ENCODE measurements around the gene ATP11A.
A peak's percentile ranks its signal among the peaks of the same experiment; 100 is the strongest.
"Not testable (repeated sequence)": the region's sequence is repeated elsewhere in the genome, so short reads cannot be mapped to it uniquely, and the experiment has no call there.

Gene ATP11A

DNA sequence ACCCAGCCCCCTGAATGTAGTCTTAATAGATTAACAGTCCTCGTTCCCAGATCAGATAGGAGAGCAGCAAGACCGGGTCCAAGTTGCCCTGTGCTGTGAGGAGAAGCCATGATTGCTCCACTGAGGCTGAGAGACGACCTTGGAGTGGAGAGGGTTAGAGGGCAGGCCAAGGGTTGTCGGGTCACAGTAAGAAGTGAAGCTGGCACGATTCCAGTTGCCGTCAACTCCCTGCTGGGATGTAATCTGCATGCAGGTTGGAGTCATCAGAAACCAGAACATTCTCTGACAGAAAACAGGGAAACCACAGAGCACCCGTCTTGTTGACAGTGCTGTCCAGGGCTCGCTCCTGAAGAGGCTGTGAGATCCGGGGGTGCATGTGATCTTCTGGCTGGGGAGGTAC, 19.0 kb upstream of the ATP11A start:
- DNase-seq (ENCODE audit: low read depth in 2 of 2), result no peak

DNA sequence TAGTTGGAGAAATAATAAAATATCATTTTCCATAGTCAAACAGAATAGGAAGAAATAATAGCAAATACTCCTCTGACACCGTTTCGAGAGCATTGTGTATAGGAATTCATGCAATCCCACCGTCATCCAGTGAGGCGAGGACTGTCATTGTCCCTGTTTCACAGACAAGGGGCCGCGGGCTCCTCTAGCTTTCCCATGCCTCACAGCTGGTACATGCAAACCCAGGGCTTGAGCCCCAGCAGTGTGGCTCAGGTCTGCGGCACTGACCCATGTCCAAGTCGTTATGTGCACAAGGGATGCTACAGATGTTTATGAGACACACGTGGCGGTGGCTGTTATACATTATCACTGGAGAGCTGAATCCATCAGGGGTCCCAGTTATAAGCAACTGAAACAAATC, 18.5 kb upstream of the ATP11A start:
- no peak for DNase-seq (ENCODE audit: low read depth in 2 of 2)

DNA sequence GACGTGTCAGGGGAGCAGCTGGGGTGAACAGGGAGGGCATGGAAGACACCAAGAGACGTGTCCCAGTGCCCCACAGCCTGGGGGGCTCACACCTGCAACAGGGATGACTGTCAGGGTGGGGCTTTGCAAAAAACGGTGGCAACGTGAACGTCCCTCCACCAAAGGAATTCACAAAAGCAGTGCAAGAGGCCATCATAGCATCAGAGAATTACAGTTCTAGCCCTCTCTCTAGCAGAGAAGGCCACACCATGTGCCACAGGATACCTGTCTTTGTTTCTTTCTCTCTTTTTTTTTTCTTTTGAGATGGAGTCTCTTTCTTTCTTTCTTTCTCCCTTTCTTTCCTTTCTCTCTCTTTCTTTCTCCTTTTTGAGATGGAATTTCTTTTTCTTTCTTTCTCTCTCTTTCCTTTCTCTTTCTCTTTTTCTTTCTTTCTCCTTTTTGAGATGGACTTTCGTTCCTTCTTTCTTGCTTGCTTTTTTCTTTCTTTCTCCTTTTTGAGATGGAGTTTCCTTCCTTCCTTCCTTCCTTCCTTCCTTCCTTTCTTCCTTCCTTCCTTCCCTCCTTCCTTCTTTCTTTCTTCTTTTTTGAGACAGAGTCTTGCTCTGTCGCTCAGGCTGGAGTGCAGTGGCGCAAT, 17.1 kb upstream of the ATP11A start:
- no peak for DNase-seq (ENCODE audit: low read depth in 2 of 2)

DNA sequence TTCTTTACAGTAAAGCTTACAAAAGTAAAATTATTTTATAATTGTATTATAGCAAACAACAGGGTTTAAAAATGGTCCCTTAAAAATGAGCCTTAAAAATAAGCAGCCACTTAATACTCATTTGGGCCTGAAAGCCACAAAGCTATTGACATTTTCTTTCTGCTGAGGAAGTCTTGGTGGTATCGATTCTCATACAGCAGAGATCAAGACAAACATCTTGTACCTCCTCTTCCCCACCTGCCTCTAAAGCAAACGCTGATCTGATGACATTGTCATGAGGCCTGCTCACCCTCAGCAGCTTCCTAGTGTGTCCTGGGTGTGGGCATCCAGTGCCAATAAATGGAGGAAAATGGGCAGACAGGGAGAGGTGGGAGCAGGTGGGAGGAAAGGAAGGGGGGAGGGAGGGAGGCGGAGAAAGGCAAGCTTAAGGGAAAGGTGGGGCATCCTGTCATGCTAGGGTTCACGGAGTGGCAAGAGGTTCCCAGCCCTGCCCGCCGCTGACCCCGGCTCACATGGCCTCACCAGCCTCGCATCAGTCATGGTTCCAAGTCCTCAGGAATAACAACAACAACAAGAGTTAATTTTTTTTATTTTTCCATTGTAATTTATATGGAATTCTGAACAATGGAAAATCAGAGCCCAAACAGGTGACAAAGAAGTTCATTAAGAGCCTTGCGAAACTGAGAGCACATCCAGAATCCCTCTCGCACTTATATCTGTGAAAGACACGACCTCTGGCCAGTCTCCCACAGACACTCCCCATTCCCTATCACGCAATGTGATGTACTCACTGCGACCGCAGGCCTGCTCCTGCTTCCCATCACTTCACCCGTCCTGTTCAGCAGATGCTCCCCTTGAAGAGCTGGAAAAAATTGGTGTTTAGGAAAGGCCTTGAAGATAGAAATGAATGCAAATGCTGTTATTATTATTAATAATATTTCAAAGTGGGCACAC, 15.1 kb upstream of the ATP11A start:
- no peak for DNase-seq (ENCODE audit: low read depth in 2 of 2)

DNA sequence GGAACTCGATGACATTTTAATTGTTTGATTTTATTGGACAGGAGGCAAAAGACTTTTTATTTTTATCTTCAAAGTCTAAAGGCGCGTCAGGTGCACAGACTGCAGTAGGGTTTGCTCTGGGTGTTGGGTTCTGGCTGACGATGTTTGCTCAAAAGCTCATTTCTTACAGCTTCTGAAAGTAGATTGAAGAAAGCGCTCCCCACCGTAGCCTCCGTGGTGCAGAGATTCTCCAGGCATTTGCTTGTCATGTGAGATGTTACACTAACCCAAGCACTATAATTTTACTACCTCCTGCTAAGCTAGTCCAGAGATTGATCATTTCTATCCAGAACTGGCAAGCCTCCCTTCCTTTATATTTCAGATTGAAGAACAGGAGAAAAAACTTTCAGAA, 14.5 kb upstream of the ATP11A start:
- no peak for DNase-seq (ENCODE audit: low read depth in 2 of 2)

DNA sequence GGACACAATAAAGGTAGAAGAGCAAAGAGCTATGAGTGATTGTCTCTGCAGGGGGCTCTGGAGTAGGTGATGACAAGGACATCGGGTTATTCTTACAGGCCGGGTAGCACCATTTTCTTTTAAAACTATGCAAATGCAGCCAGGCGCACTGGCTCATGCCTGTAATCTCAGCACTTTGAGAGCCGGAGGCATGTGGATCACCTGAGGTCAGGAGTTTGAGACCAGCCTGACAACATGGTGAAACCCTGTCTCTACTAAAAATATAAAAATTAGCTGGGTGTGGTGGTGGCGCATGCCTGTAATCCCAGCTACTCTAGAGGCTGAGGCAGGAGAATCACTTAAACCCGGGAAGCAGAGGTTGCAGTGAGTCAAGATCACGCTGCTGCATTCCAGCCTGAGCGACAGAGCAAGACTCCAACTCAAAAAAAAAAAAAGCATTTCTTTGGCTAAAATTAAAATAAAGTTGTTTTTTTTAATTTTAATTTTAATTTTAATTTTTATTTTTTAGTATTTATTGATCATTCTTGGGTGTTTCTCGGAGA, 12.3 kb upstream of the ATP11A start:
- not testable (repeated sequence) for DNase-seq (ENCODE audit: low read depth in 2 of 2)

DNA sequence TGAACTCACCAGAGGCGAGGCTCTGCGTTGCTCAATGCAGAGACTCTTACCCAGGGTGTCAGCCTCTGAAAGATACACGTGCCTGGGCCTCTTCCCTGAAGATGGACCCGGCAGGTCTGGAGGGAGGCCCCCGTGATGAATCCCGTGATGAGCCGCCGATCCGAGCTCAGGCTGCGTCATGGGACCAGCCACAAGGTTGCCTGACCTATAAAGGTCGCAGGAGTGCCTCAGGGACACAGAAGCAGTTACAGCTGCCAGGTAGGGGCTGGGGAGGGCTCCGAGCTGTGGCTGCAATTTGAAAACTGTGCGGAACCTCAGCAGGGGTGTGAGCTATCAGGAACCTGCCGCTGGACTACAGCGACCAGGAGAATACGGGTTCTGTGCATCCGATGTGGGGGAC, 10.5 kb upstream of the ATP11A start:
- no peak for DNase-seq (ENCODE audit: low read depth in 2 of 2)

DNA sequence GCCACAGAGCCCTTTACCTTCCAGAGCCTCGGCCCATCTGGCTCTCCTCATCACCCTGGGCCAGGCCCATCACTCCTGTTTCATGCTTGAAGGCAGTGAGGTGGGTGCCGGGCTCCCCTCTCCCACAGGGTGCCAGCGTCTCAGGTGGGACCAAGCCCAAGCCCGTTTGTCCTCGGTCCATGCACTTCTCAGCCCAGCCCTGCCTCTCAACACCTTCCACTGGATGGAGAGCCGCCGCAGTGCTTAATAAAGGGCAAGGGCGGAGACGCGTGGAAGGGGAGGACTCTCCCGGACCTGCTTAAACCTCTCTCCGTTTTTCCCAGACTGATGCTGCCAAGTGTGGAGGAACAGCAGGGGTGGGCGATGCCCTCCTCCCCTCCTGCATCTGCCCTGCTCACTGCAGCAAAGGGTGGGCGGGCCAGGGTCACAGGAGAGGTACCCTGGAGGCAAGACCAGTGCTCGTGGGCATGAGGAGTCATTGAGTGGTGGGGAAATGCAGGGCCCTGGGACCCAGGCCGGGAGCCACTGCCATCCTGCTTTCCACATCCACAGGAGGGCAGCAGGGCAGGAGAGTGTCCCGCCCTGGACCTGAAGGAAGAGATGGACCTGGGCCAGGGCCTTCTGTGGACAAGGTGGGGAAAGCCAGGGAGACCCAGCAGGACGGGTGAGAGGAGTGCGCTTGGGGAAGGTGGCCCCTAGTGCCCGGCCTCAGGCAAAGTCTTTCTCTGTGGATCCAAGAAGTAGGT, 9.7 kb upstream of the ATP11A start:
- no peak for DNase-seq (ENCODE audit: low read depth in 2 of 2)

DNA sequence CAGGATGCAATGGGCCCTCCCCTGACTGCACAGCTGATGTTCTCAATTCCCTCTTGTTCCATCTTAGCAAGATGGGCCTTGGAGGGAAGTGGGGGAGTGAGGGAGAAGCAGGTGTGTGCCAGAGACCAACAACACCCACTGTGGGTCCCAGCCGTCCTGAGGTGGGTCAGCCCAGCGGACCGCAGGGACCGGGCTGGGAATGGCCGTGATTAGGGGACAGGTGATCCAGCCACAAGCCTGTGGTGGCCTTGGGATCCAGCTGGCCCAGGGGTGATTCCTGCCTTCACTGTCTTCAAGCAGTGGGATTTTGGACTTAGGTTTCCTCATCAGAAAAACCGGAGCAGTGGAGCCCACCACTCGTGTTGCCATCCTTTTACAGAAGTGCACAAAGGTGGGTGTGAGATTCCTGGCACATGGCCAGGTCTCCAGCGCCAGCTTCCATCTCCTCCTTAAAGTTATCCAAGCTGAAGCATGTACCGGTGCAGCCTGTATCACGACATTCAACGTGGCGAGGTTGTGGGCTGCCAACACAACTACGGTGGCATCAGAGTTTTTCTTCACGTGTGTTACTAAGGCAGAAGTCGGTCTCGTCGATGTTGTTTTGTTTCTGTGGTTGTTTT, 9.0 kb upstream of the ATP11A start:
- no peak for DNase-seq (ENCODE audit: low read depth in 2 of 2)

DNA sequence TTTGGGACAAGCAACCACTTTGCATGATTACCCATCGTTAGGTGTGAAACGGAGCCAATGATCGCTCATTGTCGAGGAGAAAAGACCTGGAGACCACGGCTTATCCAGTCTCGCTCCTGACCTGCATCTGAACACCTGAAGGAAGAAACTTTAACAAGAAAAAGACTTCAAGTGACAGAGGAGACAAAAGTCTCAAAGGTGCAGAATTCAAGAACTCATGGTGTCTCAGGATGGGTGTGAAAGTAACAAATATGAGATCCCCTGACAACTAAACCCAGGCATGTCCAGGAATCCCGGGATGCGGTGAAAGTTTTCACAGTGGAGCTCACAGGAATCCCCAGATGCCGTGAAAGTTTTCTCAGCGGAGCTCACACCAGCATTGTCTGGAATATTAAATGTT, 6.3 kb upstream of the ATP11A start:
- no peak for DNase-seq (ENCODE audit: low read depth in 2 of 2)

DNA sequence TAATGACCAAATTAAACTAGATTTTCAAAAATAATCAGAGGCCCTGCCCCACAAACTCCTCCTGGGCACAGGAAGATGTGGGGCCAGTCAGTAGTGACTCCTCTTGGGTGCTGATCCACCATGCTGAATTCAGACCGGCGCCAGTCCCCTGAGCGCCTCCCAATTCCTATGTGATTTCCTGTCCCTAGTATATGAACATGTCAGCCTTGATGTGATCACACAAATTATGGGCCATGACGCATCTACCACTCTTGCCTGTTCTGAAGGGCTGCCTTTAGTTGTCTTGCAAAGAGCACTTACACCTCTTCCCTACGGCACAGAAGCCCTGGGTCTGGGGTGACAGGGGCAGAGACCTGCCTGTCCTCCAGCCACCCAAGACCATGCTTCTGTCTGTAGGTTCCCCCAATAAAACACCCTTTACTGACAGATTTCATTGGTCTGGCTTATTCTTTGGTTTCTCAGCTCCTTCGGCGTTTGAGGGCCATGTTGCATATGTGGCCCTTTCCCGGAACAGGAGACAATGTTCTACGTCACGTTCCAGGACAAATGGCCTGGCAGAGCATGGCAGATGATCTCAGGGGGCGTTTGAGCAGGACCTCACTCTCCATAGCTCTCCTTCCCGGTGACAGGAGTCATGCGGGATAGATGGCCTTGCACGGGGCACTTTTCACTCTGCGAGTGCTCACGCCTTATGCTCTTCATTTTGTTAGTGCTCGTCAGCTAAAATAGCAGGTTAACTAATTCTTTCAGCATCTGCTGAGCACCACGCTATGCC, 5.6 kb upstream of the ATP11A start:
- no peak for DNase-seq (ENCODE audit: low read depth in 2 of 2)

DNA sequence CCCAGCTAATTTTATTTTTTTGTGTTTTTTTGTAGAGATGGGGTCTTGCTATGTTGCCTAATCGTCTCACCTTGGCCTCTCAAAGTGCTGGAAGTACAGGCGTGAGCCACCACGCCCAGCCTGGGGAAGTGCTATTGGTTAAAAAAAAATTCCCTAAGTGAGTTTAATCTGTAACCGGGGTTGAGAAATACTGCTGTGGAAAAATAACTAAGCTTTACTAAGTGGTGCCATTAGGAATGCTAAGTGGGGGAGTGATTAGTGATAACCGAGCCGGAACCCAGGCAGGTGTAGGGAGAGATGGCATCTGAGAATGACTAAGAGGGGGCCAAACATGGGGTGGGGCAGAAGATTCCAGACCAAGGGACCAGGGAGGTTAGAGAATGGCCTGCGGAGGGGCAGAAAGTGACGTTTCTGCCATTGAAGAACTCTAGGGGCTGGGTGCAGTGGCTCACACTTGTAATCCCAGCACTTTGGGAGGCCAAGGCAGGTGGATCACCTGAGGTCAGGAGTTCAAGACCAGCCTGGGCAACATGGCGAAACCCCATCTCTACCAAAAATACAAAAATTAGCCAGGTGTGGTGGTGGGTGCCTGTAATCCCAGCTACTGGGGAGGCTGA, 4.5 kb upstream of the ATP11A start:
- not testable (repeated sequence) for DNase-seq (ENCODE audit: low read depth in 2 of 2)

DNA sequence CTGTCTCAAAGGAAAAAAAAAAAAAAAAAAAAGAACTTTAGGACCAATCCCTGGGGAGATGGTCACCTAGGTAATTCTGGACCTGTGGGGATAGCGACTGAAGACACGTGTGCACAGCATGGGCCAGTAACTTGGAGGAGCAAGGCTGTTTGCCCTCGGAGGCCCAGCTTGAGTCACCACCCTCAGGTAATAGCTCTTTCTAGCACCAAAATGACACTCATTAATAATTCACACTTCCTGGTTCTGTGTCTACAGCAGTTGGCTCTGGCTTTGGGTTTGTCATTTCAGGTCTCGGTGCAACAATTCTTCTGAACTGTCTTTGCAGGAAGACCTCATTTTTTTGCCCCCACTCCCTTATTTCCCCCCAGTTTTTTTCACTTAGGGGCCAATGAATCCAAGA, 3.9 kb upstream of the ATP11A start:
- DNase-seq (ENCODE audit: low read depth in 2 of 2), result no peak

DNA sequence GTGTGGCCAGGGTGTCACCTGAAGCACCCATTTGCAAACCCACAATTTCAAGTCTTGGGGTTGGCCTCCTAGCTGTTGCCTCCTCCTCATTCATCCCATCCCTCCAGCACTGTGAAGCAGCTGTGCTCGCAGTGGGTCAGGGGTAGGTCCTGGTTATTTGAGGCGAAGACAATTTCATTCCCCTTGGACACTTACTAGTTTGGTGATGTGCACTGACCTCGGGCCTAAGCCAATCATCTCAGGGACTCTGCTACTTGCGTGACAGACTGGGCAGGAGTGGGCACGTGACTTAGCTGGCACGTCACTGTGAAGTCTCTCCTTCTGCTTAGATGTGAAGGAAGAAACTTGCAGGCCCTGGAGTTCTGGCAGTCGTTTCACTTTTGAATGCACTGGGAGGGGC, 3.5 kb upstream of the ATP11A start:
- no peak for DNase-seq (ENCODE audit: low read depth in 2 of 2)

DNA sequence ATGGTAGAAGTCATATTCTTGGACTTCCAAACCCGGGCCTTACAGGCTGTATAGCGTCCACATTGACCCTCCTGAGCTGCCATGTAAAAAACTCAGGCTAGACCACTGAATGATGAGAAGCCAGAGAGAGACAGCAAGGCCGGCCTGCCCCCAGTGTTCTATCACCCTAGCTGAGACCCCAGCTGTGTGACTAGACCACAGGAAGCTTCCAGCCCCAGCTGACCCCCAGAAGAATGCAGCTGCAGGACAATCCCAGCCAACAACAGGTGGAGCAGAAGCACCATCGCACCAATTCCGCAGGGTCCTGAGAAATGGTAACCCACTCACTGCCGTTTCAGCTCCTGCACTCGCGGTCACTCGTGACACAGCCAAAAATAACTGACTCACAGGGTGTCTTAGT, 2.9 kb upstream of the ATP11A start:
- no peak for DNase-seq (ENCODE audit: low read depth in 2 of 2)

DNA sequence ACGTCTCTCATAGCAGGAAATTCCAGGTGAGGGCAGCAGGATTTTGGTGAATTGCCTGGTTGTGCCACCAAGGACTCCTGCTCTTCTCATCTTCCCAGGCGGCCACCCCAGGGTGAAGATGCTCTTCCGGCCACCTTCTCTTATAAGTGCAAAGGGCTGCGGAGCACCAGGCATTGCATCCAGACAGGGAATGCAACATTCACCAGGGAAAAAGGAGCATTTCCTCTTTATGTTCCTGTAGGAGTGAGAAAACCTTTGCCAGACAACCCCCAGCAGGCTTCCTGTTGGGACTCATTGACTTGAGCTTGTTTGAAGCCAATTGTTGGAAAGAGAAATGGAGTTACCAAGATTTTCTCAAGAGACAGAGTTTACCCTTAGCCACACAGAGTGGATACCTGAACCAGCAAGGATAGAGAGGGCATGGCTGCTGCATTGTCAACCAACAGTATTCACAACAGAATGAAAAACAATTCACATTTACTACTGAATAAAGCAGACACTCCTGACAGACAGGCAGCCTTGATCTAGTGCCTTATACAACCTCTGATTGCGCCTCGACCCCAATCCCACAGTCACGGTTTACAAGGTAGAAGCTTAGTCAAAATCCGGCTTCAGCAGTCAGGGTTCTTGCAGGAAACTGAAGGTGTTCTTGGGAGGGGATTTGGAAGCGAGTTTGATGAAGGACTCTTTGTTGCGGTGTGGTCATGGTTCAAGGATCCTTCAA, 1.8 kb upstream of the ATP11A start:
- no peak for DNase-seq (ENCODE audit: low read depth in 2 of 2)

DNA sequence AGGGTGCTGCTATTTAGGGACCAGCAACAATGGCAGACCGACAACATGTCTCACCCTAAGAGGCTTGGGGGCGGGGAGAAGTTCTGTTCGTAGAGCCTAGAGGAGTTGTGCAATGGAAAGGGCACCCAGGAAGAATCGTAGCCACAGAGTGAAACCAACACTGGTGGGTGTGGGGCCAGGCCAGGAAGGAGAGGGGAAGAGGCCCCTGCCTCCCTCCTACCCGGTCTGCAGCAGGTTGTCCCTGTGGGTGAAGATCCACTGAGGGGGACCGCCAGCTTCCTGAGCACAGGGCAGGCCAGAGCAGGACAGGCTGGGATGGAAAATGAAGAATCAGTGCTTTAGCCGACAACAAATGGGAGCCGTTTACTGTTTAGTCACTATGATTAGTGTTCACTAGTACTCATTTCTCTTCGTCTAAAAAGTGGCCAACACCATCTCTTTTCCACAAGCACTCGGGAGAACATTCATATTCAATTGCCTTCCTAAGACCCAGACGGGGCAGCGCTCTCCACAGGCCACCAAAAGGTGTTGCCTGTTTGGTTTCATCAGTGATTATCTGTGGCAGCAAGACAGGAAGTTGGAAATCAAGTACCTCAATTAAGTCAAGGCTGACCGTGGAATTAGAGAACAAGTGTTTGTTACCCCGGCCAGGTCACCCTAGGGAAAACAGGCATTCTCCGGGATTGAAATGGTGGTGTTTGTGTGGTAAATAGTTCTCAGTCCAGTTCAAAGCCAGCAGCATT, 1.1 kb upstream of the ATP11A start:
- DNase-seq (ENCODE audit: low read depth in 2 of 2), result peak; percentile 43 to 53

DNA sequence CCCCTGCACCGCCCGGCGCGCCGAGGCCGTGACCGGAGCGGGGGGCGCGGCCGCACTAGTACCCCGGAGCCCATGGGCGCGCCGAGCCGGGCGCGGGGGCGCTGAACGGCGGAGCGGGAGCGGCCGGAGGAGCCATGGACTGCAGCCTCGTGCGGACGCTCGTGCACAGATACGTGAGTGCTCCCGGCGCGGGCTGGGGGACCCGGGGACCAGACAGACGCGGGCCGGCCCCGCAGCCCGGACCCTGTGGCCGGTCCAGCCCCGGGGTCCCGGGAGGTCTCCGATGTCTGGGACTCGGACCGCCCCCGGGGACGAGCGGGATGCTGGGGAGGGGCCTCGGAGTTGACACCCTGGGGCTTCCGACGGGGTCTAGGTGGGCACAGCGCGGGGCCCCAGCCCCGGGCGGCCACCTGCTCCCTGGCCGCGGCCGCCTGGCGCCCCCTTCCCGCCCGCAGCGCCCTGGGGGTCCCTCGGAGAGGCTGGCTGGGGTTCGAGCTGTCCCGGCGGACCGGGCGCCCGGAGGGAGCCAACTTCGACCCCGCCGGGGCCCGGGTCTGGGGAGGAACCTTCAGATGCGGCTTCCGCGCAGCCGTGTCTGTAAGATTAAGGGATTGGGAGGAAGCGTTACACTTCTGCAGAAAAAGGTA, 568 bp downstream of the ATP11A start:
- DNase-seq (ENCODE audit: low read depth in 2 of 2), result no peak

DNA sequence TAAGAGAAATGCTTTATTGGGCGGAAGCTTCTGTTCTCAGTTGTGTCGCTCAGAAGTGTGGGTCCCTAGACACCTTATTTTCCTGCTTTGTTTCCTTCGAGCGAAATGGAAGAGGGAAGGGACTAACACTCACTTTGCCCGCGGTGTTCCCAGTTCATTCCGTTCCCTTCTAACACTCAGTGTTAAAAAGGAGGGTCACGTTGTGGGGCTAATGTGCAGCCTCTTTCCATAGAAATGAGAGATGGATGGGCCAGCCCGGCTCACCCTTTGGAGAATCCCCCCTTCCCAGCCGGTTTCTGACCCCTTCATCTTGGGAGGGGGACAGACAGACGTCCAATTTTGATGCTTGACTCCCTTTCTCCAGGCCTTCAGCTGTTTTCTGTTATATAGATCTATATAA, 2.3 kb downstream of the ATP11A start:
- no peak for DNase-seq (ENCODE audit: low read depth in 2 of 2)

All from stimulated activated CD8-positive, alpha-beta memory T cell treated with anti-CD3 and anti-CD28 coated beads, Interleukin-2, amount 100 ng/mL, for 48 hours (primary cell).